GM12878 (cell line): ENCODE data around the gene ACADS. TPM values are rescaled to one million over a fixed set of nuclear protein-coding genes. Genes with fewer than 3 reads are reported as not detected.

Experiments
- ATAC-seq: fragments of 200-7000 bp; cut with Tn5 transposase; 3 replicates; pipeline ENCODE4 v1.9.1; 2020; ENCODE audit warnings: mild to moderate bottlenecking, moderate library complexity
- BruUV-seq: library from RNA; stranded (reverse); fragments of 400-500 nt; replicated peaks from 2 replicates; lab custom pipeline; 2021; lab: Mats Ljungman, UMichigan
- CTCF ChIA-PET: fragments of 300-600 bp; sonication (Branson Sonifier 250); formaldehyde crosslinking; extraction: SDS; loops from one replicate; lab custom pipeline; 2021; ENCODE audit warnings: inconsistent platforms; lab: Yijun Ruan, JAX
- POLR2A ChIA-PET: fragments of 350-600 bp; formaldehyde crosslinking; extraction: SDS; loops from one replicate; lab custom pipeline; 2021; ENCODE audit warnings: inconsistent platforms; lab: Charles Lee
- RAD21 ChIA-PET: fragments of 300-600 bp; sonication (Branson Sonifier 250); formaldehyde crosslinking; loops from one replicate; lab custom pipeline; 2023; ENCODE audit warnings: antibody characterized with exemption; ENCODE audit not compliant: unreplicated experiment; lab: Charles Lee
- SMC1A ChIA-PET: fragments of 300-600 bp; sonication (Branson Sonifier 250); formaldehyde crosslinking; loops from one replicate; lab custom pipeline; 2023; ENCODE audit not compliant: unreplicated experiment, uncharacterized antibody; lab: Charles Lee
- DNase-seq: peaks from one replicate; pipeline ENCODE4 v3.0.0-alpha.2; 2011; ENCODE audit warnings: low read depth, low spot score
- FAIRE-seq: peaks from 3 replicates; lab custom pipeline; 2011; peaks lifted over from hg19 to GRCh38; lab: Jason Lieb, UNC
- H2AFZ ChIP-seq: 2 replicates; pipeline ENCODE4 v1.6.0; 2011; ENCODE audit warnings: low read depth, low read length, control low read depth; ENCODE audit not compliant: control insufficient read depth
- H3K27ac ChIP-seq: 2 replicates; pipeline ENCODE4 v1.5.1; 2011; ENCODE audit warnings: control low read depth; ENCODE audit not compliant: control insufficient read depth, insufficient read depth
- H3K27me3 ChIP-seq, 2 experiments: replicated peaks in 1 of 2; 2 replicates each; pipeline versions ENCODE4 v1.6.0 to v1.6.1; 2011; ENCODE audit warnings: low read length in 1 of 2; ENCODE audit not compliant: control insufficient read depth in 2 of 2, insufficient read depth in 2 of 2
- H3K36me3 ChIP-seq, 2 experiments: 2 replicates each; pipeline ENCODE4 v1.5.1; 2011; ENCODE audit warnings: low read length in 1 of 2; ENCODE audit not compliant: control insufficient read depth in 2 of 2, insufficient read depth in 2 of 2
- H3K4me1 ChIP-seq: 2 replicates; pipeline ENCODE4 v1.6.1; 2011; ENCODE audit warnings: mild to moderate bottlenecking, low read length, moderate library complexity, mixed read lengths; ENCODE audit not compliant: control insufficient read depth, insufficient read depth
- H3K4me2 ChIP-seq: 2 replicates; pipeline ENCODE4 v1.6.0; 2011; ENCODE audit warnings: control low read depth; ENCODE audit not compliant: control insufficient read depth, insufficient read depth
- H3K4me3 ChIP-seq: fragments of 200-600 bp; sonication (generic); 2 replicates; pipeline ENCODE4 v1.5.1; 2016
- H3K79me2 ChIP-seq: 2 replicates; pipeline ENCODE4 v1.6.0; 2011; ENCODE audit warnings: low read length; ENCODE audit not compliant: control insufficient read depth, insufficient read depth
- H3K9ac ChIP-seq: 2 replicates; pipeline ENCODE4 v1.8.0; 2011; ENCODE audit warnings: low read length, control low read depth, mixed read lengths; ENCODE audit not compliant: control insufficient read depth, insufficient read depth
- H3K9me3 ChIP-seq: replicated peaks from 3 replicates; pipeline ENCODE4 v1.5.1; 2011; ENCODE audit warnings: mild to moderate bottlenecking, low read length; ENCODE audit not compliant: control insufficient read depth, insufficient read depth
- H4K20me1 ChIP-seq: 2 replicates; pipeline ENCODE4 v1.6.0; 2011; ENCODE audit not compliant: control insufficient read depth, insufficient read depth
- CHD1 ChIP-seq: IDR thresholded peaks from 2 replicates; pipeline ENCODE4 v1.6.1; 2012; ENCODE audit warnings: low read depth, low read length, improper control_type of control experiment
- E2F8 ChIP-seq: fragments of 450-650 bp; IDR thresholded peaks from 2 replicates; pipeline ENCODE4 v1.6.1; 2018; ENCODE audit warnings: mild to moderate bottlenecking, low read depth, moderate library complexity; ENCODE audit not compliant: partially characterized antibody
- FOS ChIP-seq: IDR thresholded peaks from 3 replicates; pipeline ENCODE4 v1.6.1; 2011; ENCODE audit warnings: borderline replicate concordance; ENCODE audit not compliant: insufficient read length; ENCODE audit errors: extremely low read depth
- FOXM1 ChIP-seq: IDR thresholded peaks from 2 replicates; pipeline ENCODE4 v1.6.1; 2012; ENCODE audit warnings: low read depth, mild to moderate bottlenecking, inconsistent platforms, low read length, moderate library complexity
- JUND ChIP-seq: IDR thresholded peaks from 2 replicates; pipeline ENCODE4 v1.6.1; 2012; ENCODE audit warnings: low read depth, mild to moderate bottlenecking, low read length, improper control_type of control experiment, moderate library complexity
- MYB ChIP-seq: fragments of 150-350 bp; IDR thresholded peaks from 2 replicates; pipeline ENCODE4 v1.6.1; 2014; ENCODE audit warnings: mild to moderate bottlenecking, low read depth, low read length, borderline replicate concordance
- NBN ChIP-seq: fragments of 450-650 bp; IDR thresholded peaks from 2 replicates; pipeline ENCODE4 v1.6.1; 2016
- SMAD5 ChIP-seq: IDR thresholded peaks from 2 replicates; pipeline ENCODE4 v1.6.1; 2016; ENCODE audit warnings: antibody characterized with exemption, low read depth
- SREBF2 ChIP-seq: IDR thresholded peaks from 2 replicates; pipeline ENCODE4 v1.6.1; 2012; ENCODE audit warnings: mild to moderate bottlenecking, low read length
- TBL1XR1 ChIP-seq: IDR thresholded peaks from 2 replicates; pipeline ENCODE4 v1.6.1; 2012; ENCODE audit warnings: low read depth, low read length, improper control_type of control experiment
- ZNF622 ChIP-seq: fragments of 450-650 bp; IDR thresholded peaks from 2 replicates; pipeline ENCODE4 v1.6.1; 2017; ENCODE audit warnings: mild to moderate bottlenecking, inconsistent platforms
- WGBS: methylation state at CpG from one replicate; pipeline ENCODE4 v1.1.6; 2016; ENCODE audit warnings: low lambda C conversion rate; ENCODE audit not compliant: insufficient replicate concordance, insufficient coverage; ENCODE audit errors: missing lambda C conversion rate; 5-methylcytosine and 5-hydroxymethylcytosine counted together
- in situ Hi-C: fragments of 300-500 bp; cut with MboI; formaldehyde crosslinking; loops from 9 replicates; pipeline ENCODE4 v1.14.3; 2018; ENCODE audit warnings: mixed read lengths
- intact Hi-C: fragments of 100-400 bp; cut with micrococcal nuclease; formaldehyde crosslinking; loops from one replicate; pipeline ENCODE4 v1.14.2; 2022; ENCODE audit not compliant: unreplicated experiment
- polyA plus RNA-seq, 11 experiments: library from polyadenylated mRNA; depleted of rRNA in 4 of 11; unstranded in 6 of 11; stranded (reverse) in 5 of 11; fragments of >200 nt; fragmentation: Nextera tagmentation in 4 of 11; fragmentation: Illumina TruSeq in 1 of 11; extraction: Ambion mirVana in 4 of 11; extraction: Trizol in 1 of 11; gene quantifications; 1 replicate in 1 of 11; 2 replicates in 10 of 11; pipeline versions ENCODE4 v1.2.1 to v1.2.3, GENCODE V29; 2011 to 2016; ENCODE audit warnings: inconsistent platforms in 2 of 11, missing spikeins in 2 of 11, low read depth in 1 of 11
- total RNA-seq, 4 experiments: library from RNA; depleted of rRNA in 3 of 4; stranded (reverse); fragments of >200 nt in 3 of 4; fragmentation: Illumina TruSeq in 1 of 4; extraction: Trizol in 1 of 4; gene quantifications; 2 replicates each; pipeline versions ENCODE4 v1.2.1 to v1.2.3, GENCODE V29; 2013 to 2021
- TF ChIP-seq, protein P1 (sequence below): fragments of 450-650 bp; IDR thresholded peaks from 2 replicates; pipeline ENCODE4 v1.6.1; 2016; ENCODE audit warnings: mild to moderate bottlenecking, moderate library complexity, borderline replicate concordance

Gene ACADS
- total and polyA plus RNA-seq, 10 of the 15 experiments (the other 5 are each of a cell fraction or from before 2014, with no cell fraction given), result 0.05 to 18.1 (median 10.2) TPM

- SMC1A ChIA-PET, result interaction anchor here (1.5 to 1.7 kb wide), 2 partner anchors 190 to 222 kb away, joined by 4 to 6 read pairs; no protein-coding TSS in a partner anchor
- Histone ChIP-seq H3K9ac (no peak overlapping the region), H4K20me1 (no peaks in the 10 kb centered on the region)
- BruUV-seq, result no TSS peak
- TF ChIP-seq SREBF2 (no peak), JUND (no peak), ZNF622 (no peak), NBN (no peak), FOXM1 (no peak), CHD1 (no peak), FOS (no peak)
- TF ChIP-seq, all 136 proteins: peak for 0
- Histone ChIP-seq H3K4me3 (no peak overlapping the region), H3K4me1 (no peaks in the 10 kb centered on the region), H3K4me2 (no peak overlapping the region), H3K36me3 (no peaks in the 10 kb centered on the region), H3K79me2 (no peaks in the 10 kb centered on the region), H3K27ac (no peak overlapping the region), H3K27me3 (no peaks in the 10 kb centered on the region), H3K9me3 (no peaks in the 10 kb centered on the region; the same call in 2 of the 3 replicates), H2AFZ (no peak overlapping the region)
- POLR2A ChIA-PET, result no interaction called here
- RAD21 ChIA-PET, result no interaction called here
- DNase-seq (no peak), ATAC-seq (no peak), FAIRE-seq (no peak)
- CTCF ChIA-PET, result interaction anchor here (1.4 to 1.7 kb wide), 2 partner anchors 45 to 223 kb away, joined by 3 to 15 read pairs; no protein-coding TSS in a partner anchor
- in situ Hi-C loops (no loop called here), intact Hi-C loops (no loop called here)
- WGBS, result 66% methylated on average over 5 of the region's 5 CpGs
Measured at GRCh38 chr12:120749256-120749655, 23.6 kb downstream of the ACADS start.

- no peak overlapping the region for H3K4me3 ChIP-seq
- ChIA-PET SMC1A (interaction anchor here (1.5 kb wide), 1 partner anchor 189 kb away, joined by 4 read pairs; no protein-coding TSS in a partner anchor), CTCF (interaction anchor here (0.6 to 1.7 kb wide), 6 partner anchors 34 to 221 kb away, joined by 3 to 15 read pairs (median 4); no protein-coding TSS in a partner anchor), POLR2A (no interaction called here), RAD21 (interaction anchor here (2.0 kb wide), 1 partner anchor 221 kb away, joined by 10 read pairs; no protein-coding TSS in a partner anchor)
- H3K4me2 ChIP-seq, result no peak overlapping the region
- H2AFZ ChIP-seq, result no peak overlapping the region
- intact Hi-C loops, result no loop called here
- H3K27ac ChIP-seq, result no peak overlapping the region
- no TSS peak for BruUV-seq
- WGBS, result 78% methylated on average over 5 of the region's 5 CpGs
- no peaks in the 10 kb centered on the region for H3K4me1 ChIP-seq
- no peaks in the 10 kb centered on the region for H3K27me3 ChIP-seq
- H3K36me3 ChIP-seq, result no peaks in the 10 kb centered on the region
- H4K20me1 ChIP-seq, result no peaks in the 10 kb centered on the region
- DNase-seq (no peak), FAIRE-seq (no peak), ATAC-seq (no peak)
- no peak overlapping the region for H3K9ac ChIP-seq
- in situ Hi-C loops, result no loop called here
- H3K79me2 ChIP-seq, result no peaks in the 10 kb centered on the region
- H3K9me3 ChIP-seq, result peaks cover 5% of the 10 kb centered on the region
- TF ChIP-seq SMAD5 (no peak), TBL1XR1 (no peak), MYB (no peak), E2F8 (no peak)
- TF ChIP-seq, protein P1, sequence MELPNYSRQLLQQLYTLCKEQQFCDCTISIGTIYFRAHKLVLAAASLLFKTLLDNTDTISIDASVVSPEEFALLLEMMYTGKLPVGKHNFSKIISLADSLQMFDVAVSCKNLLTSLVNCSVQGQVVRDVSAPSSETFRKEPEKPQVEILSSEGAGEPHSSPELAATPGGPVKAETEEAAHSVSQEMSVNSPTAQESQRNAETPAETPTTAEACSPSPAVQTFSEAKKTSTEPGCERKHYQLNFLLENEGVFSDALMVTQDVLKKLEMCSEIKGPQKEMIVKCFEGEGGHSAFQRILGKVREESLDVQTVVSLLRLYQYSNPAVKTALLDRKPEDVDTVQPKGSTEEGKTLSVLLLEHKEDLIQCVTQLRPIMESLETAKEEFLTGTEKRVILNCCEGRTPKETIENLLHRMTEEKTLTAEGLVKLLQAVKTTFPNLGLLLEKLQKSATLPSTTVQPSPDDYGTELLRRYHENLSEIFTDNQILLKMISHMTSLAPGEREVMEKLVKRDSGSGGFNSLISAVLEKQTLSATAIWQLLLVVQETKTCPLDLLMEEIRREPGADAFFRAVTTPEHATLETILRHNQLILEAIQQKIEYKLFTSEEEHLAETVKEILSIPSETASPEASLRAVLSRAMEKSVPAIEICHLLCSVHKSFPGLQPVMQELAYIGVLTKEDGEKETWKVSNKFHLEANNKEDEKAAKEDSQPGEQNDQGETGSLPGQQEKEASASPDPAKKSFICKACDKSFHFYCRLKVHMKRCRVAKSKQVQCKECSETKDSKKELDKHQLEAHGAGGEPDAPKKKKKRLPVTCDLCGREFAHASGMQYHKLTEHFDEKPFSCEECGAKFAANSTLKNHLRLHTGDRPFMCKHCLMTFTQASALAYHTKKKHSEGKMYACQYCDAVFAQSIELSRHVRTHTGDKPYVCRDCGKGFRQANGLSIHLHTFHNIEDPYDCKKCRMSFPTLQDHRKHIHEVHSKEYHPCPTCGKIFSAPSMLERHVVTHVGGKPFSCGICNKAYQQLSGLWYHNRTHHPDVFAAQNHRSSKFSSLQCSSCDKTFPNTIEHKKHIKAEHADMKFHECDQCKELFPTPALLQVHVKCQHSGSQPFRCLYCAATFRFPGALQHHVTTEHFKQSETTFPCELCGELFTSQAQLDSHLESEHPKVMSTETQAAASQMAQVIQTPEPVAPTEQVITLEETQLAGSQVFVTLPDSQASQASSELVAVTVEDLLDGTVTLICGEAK, result no peak
Measured at GRCh38 chr12:120750806-120751205, 25.2 kb downstream of the ACADS start.
